ENCODE data around the gene RGR. TPM values are rescaled to one million over a fixed set of nuclear protein-coding genes. Genes with fewer than 3 reads are reported as not detected.
A peak's percentile ranks its signal among the peaks of the same experiment; 100 is the strongest.

RGR gene, protein sequence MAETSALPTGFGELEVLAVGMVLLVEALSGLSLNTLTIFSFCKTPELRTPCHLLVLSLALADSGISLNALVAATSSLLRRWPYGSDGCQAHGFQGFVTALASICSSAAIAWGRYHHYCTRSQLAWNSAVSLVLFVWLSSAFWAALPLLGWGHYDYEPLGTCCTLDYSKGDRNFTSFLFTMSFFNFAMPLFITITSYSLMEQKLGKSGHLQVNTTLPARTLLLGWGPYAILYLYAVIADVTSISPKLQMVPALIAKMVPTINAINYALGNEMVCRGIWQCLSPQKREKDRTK
- not detected for polyA plus RNA-seq (2013, experiment 1 of 2)
- not detected for polyA plus RNA-seq (2013, experiment 2 of 2)

GRCh38 chr10:84244651-84245270 lies at the start of gene RGR:
RGR (plus strand) TSS chr10:84245053; CDS start chr10:84245091, 38 bp downstream.
- Histone ChIP-seq H3K27me3 (ENCODE audit: insufficient read depth, low read length, poor library complexity) (no peaks in the 10 kb centered on the region), H2BK5ac (ENCODE audit: low read length) (no peak within 1 kb of the TSS)
- WGBS (ENCODE audit: extremely low coverage, insufficient coverage, low lambda C conversion rate), result no CpG with 5 or more reads among the region's 9 CpGs

DNA sequence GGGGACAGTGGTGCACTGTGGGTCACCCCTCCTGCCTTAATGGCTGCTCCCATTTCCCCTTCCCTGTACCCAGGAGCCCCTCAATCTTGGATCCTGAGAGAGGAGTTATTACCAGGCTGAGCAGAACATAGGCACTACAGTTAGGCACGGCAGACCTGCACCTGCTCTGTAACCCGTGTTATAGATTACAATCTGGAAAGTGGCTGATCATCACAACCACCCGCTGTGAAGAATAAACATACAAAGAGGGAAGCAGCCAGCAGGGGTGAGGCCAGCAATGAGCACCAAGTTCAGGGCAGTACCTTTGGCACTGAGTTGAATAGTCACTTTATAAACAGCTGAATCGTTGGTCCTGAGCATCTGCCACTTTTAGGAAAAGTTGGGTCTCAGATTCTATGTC lies 48.8 kb upstream of the RGR start:
- no peak overlapping the region for H3K4me2 ChIP-seq (ENCODE audit: low read length)
- peaks cover 18% of the 10 kb centered on the region for H3K27me3 ChIP-seq (ENCODE audit: insufficient read depth, low read length, poor library complexity)
- no peak overlapping the region for H3K4me3 ChIP-seq (ENCODE audit: low read length)
- no peak overlapping the region for H4K8ac ChIP-seq (ENCODE audit: low read depth, low read length)
- H3K4me1 ChIP-seq (ENCODE audit: control insufficient read depth, low read depth, low read length), result no peaks in the 10 kb centered on the region
- H3K79me2 ChIP-seq (ENCODE audit: control insufficient read depth, insufficient read depth, low read length), result no peaks in the 10 kb centered on the region
- H2BK15ac ChIP-seq (replicated peaks; ENCODE audit: low read depth), result no peak overlapping the region
- DNase-seq, result peak; percentile 64
- H3K56ac ChIP-seq (ENCODE audit: low read length), result no peak overlapping the region
- H3K27ac ChIP-seq (ENCODE audit: low read depth, low read length), result no peak overlapping the region
- H3K4ac ChIP-seq (ENCODE audit: low read depth, low read length), result no peak overlapping the region
- H4K5ac ChIP-seq (ENCODE audit: low read length), result no peak overlapping the region
- H2BK5ac ChIP-seq (ENCODE audit: low read length), result no peak overlapping the region
- H3K36me3 ChIP-seq (ENCODE audit: control insufficient read depth, insufficient read depth, low read length), result no peaks in the 10 kb centered on the region
- no peak overlapping the region for H3K18ac ChIP-seq (ENCODE audit: low read length)
- no peaks in the 10 kb centered on the region for H3K79me1 ChIP-seq (ENCODE audit: low read length)
- no peak overlapping the region for H3K23ac ChIP-seq (ENCODE audit: low read length)
- no peak overlapping the region for H2AK5ac ChIP-seq (ENCODE audit: low read length)
- no CpG with 5 or more reads among the region's 4 CpGs for WGBS (ENCODE audit: extremely low coverage, insufficient coverage, low lambda C conversion rate)
- H2BK120ac ChIP-seq (ENCODE audit: low read depth, low read length), result no peak overlapping the region
- H3K9ac ChIP-seq (ENCODE audit: low read length), result no peak overlapping the region

More at GRCh38 chr10:84244651-84245270, at the start of gene RGR:
- no peak for DNase-seq
- H3K4me2 ChIP-seq (ENCODE audit: low read length), result no peak within 1 kb of the TSS
- no peak within 1 kb of the TSS for H3K56ac ChIP-seq (ENCODE audit: low read length)
- H3K4me3 ChIP-seq (ENCODE audit: low read length), result no peak within 1 kb of the TSS
- H3K9ac ChIP-seq (ENCODE audit: low read length), result no peak within 1 kb of the TSS
- no peak within 1 kb of the TSS for H2BK120ac ChIP-seq (ENCODE audit: low read depth, low read length)
- H3K4ac ChIP-seq (ENCODE audit: low read depth, low read length), result no peak within 1 kb of the TSS
- no peaks in the 10 kb centered on the region for H3K79me2 ChIP-seq (ENCODE audit: control insufficient read depth, insufficient read depth, low read length)
- no peak within 1 kb of the TSS for H3K27ac ChIP-seq (ENCODE audit: low read depth, low read length)
- no peaks in the 10 kb centered on the region for H3K36me3 ChIP-seq (ENCODE audit: control insufficient read depth, insufficient read depth, low read length)
- H4K8ac ChIP-seq (ENCODE audit: low read depth, low read length), result no peak within 1 kb of the TSS
- no peak within 1 kb of the TSS for H3K18ac ChIP-seq (ENCODE audit: low read length)
- H3K23ac ChIP-seq (ENCODE audit: low read length), result no peak within 1 kb of the TSS
- H3K4me1 ChIP-seq (ENCODE audit: control insufficient read depth, low read depth, low read length), result no peaks in the 10 kb centered on the region
- no peak within 1 kb of the TSS for H2BK15ac ChIP-seq (replicated peaks; ENCODE audit: low read depth)
- no peak within 1 kb of the TSS for H4K5ac ChIP-seq (ENCODE audit: low read length)
- H2AK5ac ChIP-seq (ENCODE audit: low read length), result no peak within 1 kb of the TSS
- no peaks in the 10 kb centered on the region for H3K79me1 ChIP-seq (ENCODE audit: low read length)

DNA sequence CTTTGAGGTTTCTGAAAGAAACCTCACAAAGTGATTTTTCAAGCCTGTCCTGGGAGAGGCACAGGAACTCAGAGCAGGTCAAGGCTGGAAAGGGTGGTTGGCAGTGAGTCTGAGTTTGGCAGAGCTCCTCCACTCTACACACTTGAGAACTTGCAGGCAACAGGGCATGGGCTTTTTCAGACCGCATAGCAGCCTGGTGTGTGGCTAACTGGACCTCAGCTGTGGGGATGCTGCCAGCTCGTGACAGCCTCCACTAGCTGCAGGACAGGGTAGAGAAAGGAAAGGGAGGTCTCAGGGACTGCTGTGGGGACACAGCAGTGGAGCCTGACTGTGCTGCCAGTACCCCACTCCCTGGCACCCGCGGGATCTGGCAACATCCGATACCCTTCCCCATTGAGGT lies 47.9 kb upstream of the RGR start:
- Histone ChIP-seq H4K8ac (ENCODE audit: low read depth, low read length) (no peak overlapping the region), H3K4me1 (ENCODE audit: control insufficient read depth, low read depth, low read length) (no peaks in the 10 kb centered on the region), H3K27ac (ENCODE audit: low read depth, low read length) (no peak overlapping the region), H4K5ac (ENCODE audit: low read length) (no peak overlapping the region), H3K4me2 (ENCODE audit: low read length) (no peak overlapping the region), H2BK120ac (ENCODE audit: low read depth, low read length) (no peak overlapping the region), H3K56ac (ENCODE audit: low read length) (no peak overlapping the region), H3K79me2 (ENCODE audit: control insufficient read depth, insufficient read depth, low read length) (no peaks in the 10 kb centered on the region), H3K79me1 (ENCODE audit: low read length) (no peaks in the 10 kb centered on the region), H3K4ac (ENCODE audit: low read depth, low read length) (no peak overlapping the region), H3K23ac (ENCODE audit: low read length) (no peak overlapping the region), H2AK5ac (ENCODE audit: low read length) (no peak overlapping the region), H3K9ac (ENCODE audit: low read length) (no peak overlapping the region), H3K27me3 (ENCODE audit: insufficient read depth, low read length, poor library complexity) (peaks cover 18% of the 10 kb centered on the region), H2BK15ac (replicated peaks; ENCODE audit: low read depth) (no peak overlapping the region), H3K4me3 (ENCODE audit: low read length) (no peak overlapping the region), H3K18ac (ENCODE audit: low read length) (no peak overlapping the region), H2BK5ac (ENCODE audit: low read length) (no peak overlapping the region), H3K36me3 (ENCODE audit: control insufficient read depth, insufficient read depth, low read length) (no peaks in the 10 kb centered on the region)
- no CpG with 5 or more reads among the region's 5 CpGs for WGBS (ENCODE audit: extremely low coverage, insufficient coverage, low lambda C conversion rate)
- DNase-seq, result no peak

DNA sequence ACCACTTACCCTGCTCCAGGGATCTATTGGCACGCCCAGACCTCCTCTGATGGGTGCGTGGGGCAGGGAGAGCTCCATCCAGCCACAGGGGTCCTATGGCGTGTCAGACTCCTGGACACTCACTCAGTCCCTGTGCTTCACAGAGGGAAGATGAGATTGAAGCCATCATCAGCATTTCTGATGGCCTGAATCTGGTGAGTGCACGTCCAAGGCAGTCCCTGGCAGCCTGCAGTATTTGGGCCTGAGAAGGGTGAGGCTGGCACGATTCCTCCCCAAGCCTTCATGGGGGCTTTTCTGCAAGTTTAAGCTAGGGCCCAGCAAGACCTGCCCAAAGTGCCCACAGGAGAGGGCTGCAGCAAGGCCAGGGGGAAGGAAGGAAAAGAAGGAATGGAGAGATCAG lies 47.2 kb upstream of the RGR start:
- no CpG with 5 or more reads among the region's 5 CpGs for WGBS (ENCODE audit: extremely low coverage, insufficient coverage, low lambda C conversion rate)
- Histone ChIP-seq H2BK120ac (ENCODE audit: low read depth, low read length) (no peak overlapping the region), H3K9ac (ENCODE audit: low read length) (no peak overlapping the region), H3K36me3 (ENCODE audit: control insufficient read depth, insufficient read depth, low read length) (no peaks in the 10 kb centered on the region), H3K4ac (ENCODE audit: low read depth, low read length) (no peak overlapping the region), H3K4me3 (ENCODE audit: low read length) (no peak overlapping the region), H4K8ac (ENCODE audit: low read depth, low read length) (no peak overlapping the region), H2BK5ac (ENCODE audit: low read length) (no peak overlapping the region), H3K18ac (ENCODE audit: low read length) (no peak overlapping the region), H4K5ac (ENCODE audit: low read length) (no peak overlapping the region), H3K27ac (ENCODE audit: low read depth, low read length) (no peak overlapping the region), H3K4me2 (ENCODE audit: low read length) (no peak overlapping the region), H3K79me2 (ENCODE audit: control insufficient read depth, insufficient read depth, low read length) (no peaks in the 10 kb centered on the region), H2BK15ac (replicated peaks; ENCODE audit: low read depth) (no peak overlapping the region), H3K79me1 (ENCODE audit: low read length) (no peaks in the 10 kb centered on the region), H3K56ac (ENCODE audit: low read length) (no peak overlapping the region), H2AK5ac (ENCODE audit: low read length) (no peak overlapping the region), H3K27me3 (ENCODE audit: insufficient read depth, low read length, poor library complexity) (peaks cover 18% of the 10 kb centered on the region), H3K4me1 (ENCODE audit: control insufficient read depth, low read depth, low read length) (no peaks in the 10 kb centered on the region), H3K23ac (ENCODE audit: low read length) (no peak overlapping the region)
- no peak for DNase-seq

- Histone ChIP-seq H3K79me2 (ENCODE audit: control insufficient read depth, insufficient read depth, low read length) (no peaks in the 10 kb centered on the region), H3K4me1 (ENCODE audit: control insufficient read depth, low read depth, low read length) (no peaks in the 10 kb centered on the region), H3K23ac (ENCODE audit: low read length) (no peak overlapping the region), H2BK15ac (replicated peaks; ENCODE audit: low read depth) (no peak overlapping the region), H3K27me3 (ENCODE audit: insufficient read depth, low read length, poor library complexity) (peaks cover 18% of the 10 kb centered on the region), H3K9ac (ENCODE audit: low read length) (no peak overlapping the region), H2BK5ac (ENCODE audit: low read length) (no peak overlapping the region), H2BK120ac (ENCODE audit: low read depth, low read length) (no peak overlapping the region), H2AK5ac (ENCODE audit: low read length) (no peak overlapping the region), H3K4me2 (ENCODE audit: low read length) (no peak overlapping the region), H3K56ac (ENCODE audit: low read length) (no peak overlapping the region), H4K5ac (ENCODE audit: low read length) (no peak overlapping the region), H3K79me1 (ENCODE audit: low read length) (no peaks in the 10 kb centered on the region), H3K4ac (ENCODE audit: low read depth, low read length) (no peak overlapping the region), H3K4me3 (ENCODE audit: low read length) (no peak overlapping the region), H3K18ac (ENCODE audit: low read length) (no peak overlapping the region), H3K36me3 (ENCODE audit: control insufficient read depth, insufficient read depth, low read length) (no peaks in the 10 kb centered on the region), H4K8ac (ENCODE audit: low read depth, low read length) (no peak overlapping the region), H3K27ac (ENCODE audit: low read depth, low read length) (no peak overlapping the region)
- no CpG with 5 or more reads among the region's 7 CpGs for WGBS (ENCODE audit: extremely low coverage, insufficient coverage, low lambda C conversion rate)
- no peak for DNase-seq
These were observed 46.5 kb upstream of the RGR start for GRCh38 chr10:84198206-84198915.

All from mesendoderm (in vitro differentiated cells).